GM12878 (cell line): ENCODE data around the gene WNT7A. TPM values are rescaled to one million over a fixed set of nuclear protein-coding genes. Genes with fewer than 3 reads are reported as not detected.

Experiments used
- ATAC-seq: fragments of 200-7000 bp; cut with Tn5 transposase; 3 replicates; pipeline ENCODE4 v1.9.1; 2020; ENCODE audit warnings: mild to moderate bottlenecking, moderate library complexity
- BruUV-seq: library from RNA; stranded (reverse); fragments of 400-500 nt; replicated peaks from 2 replicates; lab custom pipeline; 2021; lab: Mats Ljungman, UMichigan
- CTCF ChIA-PET: fragments of 300-600 bp; sonication (Branson Sonifier 250); formaldehyde crosslinking; extraction: SDS; loops from one replicate; lab custom pipeline; 2021; ENCODE audit warnings: inconsistent platforms; lab: Yijun Ruan, JAX
- POLR2A ChIA-PET: fragments of 350-600 bp; formaldehyde crosslinking; extraction: SDS; loops from one replicate; lab custom pipeline; 2021; ENCODE audit warnings: inconsistent platforms; lab: Charles Lee
- RAD21 ChIA-PET: fragments of 300-600 bp; sonication (Branson Sonifier 250); formaldehyde crosslinking; loops from one replicate; lab custom pipeline; 2023; ENCODE audit warnings: antibody characterized with exemption; ENCODE audit not compliant: unreplicated experiment; lab: Charles Lee
- SMC1A ChIA-PET: fragments of 300-600 bp; sonication (Branson Sonifier 250); formaldehyde crosslinking; loops from one replicate; lab custom pipeline; 2023; ENCODE audit not compliant: unreplicated experiment, uncharacterized antibody; lab: Charles Lee
- DNase-seq: peaks from one replicate; pipeline ENCODE4 v3.0.0-alpha.2; 2011; ENCODE audit warnings: low read depth, low spot score
- FAIRE-seq: peaks from 3 replicates; lab custom pipeline; 2011; peaks lifted over from hg19 to GRCh38; lab: Jason Lieb, UNC
- H2AFZ ChIP-seq: 2 replicates; pipeline ENCODE4 v1.6.0; 2011; ENCODE audit warnings: low read depth, low read length, control low read depth; ENCODE audit not compliant: control insufficient read depth
- H3K27ac ChIP-seq: 2 replicates; pipeline ENCODE4 v1.5.1; 2011; ENCODE audit warnings: control low read depth; ENCODE audit not compliant: control insufficient read depth, insufficient read depth
- H3K27me3 ChIP-seq, 2 experiments: replicated peaks in 1 of 2; 2 replicates each; pipeline versions ENCODE4 v1.6.0 to v1.6.1; 2011; ENCODE audit warnings: low read length in 1 of 2; ENCODE audit not compliant: control insufficient read depth in 2 of 2, insufficient read depth in 2 of 2
- H3K36me3 ChIP-seq, 2 experiments: 2 replicates each; pipeline ENCODE4 v1.5.1; 2011; ENCODE audit warnings: low read length in 1 of 2; ENCODE audit not compliant: control insufficient read depth in 2 of 2, insufficient read depth in 2 of 2
- H3K4me1 ChIP-seq: 2 replicates; pipeline ENCODE4 v1.6.1; 2011; ENCODE audit warnings: mild to moderate bottlenecking, low read length, moderate library complexity, mixed read lengths; ENCODE audit not compliant: control insufficient read depth, insufficient read depth
- H3K4me2 ChIP-seq: 2 replicates; pipeline ENCODE4 v1.6.0; 2011; ENCODE audit warnings: control low read depth; ENCODE audit not compliant: control insufficient read depth, insufficient read depth
- H3K4me3 ChIP-seq: fragments of 200-600 bp; sonication (generic); 2 replicates; pipeline ENCODE4 v1.5.1; 2016
- H3K79me2 ChIP-seq: 2 replicates; pipeline ENCODE4 v1.6.0; 2011; ENCODE audit warnings: low read length; ENCODE audit not compliant: control insufficient read depth, insufficient read depth
- H3K9ac ChIP-seq: 2 replicates; pipeline ENCODE4 v1.8.0; 2011; ENCODE audit warnings: low read length, control low read depth, mixed read lengths; ENCODE audit not compliant: control insufficient read depth, insufficient read depth
- H3K9me3 ChIP-seq: replicated peaks from 3 replicates; pipeline ENCODE4 v1.5.1; 2011; ENCODE audit warnings: mild to moderate bottlenecking, low read length; ENCODE audit not compliant: control insufficient read depth, insufficient read depth
- H4K20me1 ChIP-seq: 2 replicates; pipeline ENCODE4 v1.6.0; 2011; ENCODE audit not compliant: control insufficient read depth, insufficient read depth
- BMI1 ChIP-seq: fragments of 450-650 bp; IDR thresholded peaks from 2 replicates; pipeline ENCODE4 v1.6.1; 2016; ENCODE audit warnings: mild to moderate bottlenecking, moderate library complexity, borderline replicate concordance
- E2F4 ChIP-seq: IDR thresholded peaks from 2 replicates; pipeline ENCODE4 v1.6.1; 2012; ENCODE audit warnings: low read depth, low read length, improper control_type of control experiment
- KDM1A ChIP-seq: fragments of 200-600 bp; sonication (generic); IDR thresholded peaks from 2 replicates; pipeline ENCODE4 v1.6.1; 2016; ENCODE audit warnings: borderline replicate concordance
- LARP7 ChIP-seq: fragments of 450-650 bp; IDR thresholded peaks from 2 replicates; pipeline ENCODE4 v1.6.1; 2017; ENCODE audit warnings: mild to moderate bottlenecking
- MTA3 ChIP-seq: IDR thresholded peaks from 2 replicates; pipeline ENCODE4 v1.6.1; 2012; ENCODE audit warnings: low read length, inconsistent platforms, borderline replicate concordance
- NFIC ChIP-seq: IDR thresholded peaks from 2 replicates; pipeline ENCODE4 v1.6.1; 2012; ENCODE audit warnings: low read depth, mild to moderate bottlenecking, inconsistent platforms, low read length, moderate library complexity
- PKNOX1 ChIP-seq: fragments of 450-650 bp; IDR thresholded peaks from 2 replicates; pipeline ENCODE4 v1.6.1; 2016; ENCODE audit warnings: mild to moderate bottlenecking
- RCOR1 ChIP-seq: conservative IDR thresholded peaks from 2 replicates; pipeline ENCODE4 v1.6.1; 2012; ENCODE audit warnings: low read depth, low read length, improper control_type of control experiment
- RFX5 ChIP-seq: IDR thresholded peaks from 2 replicates; pipeline ENCODE4 v1.6.1; 2011; ENCODE audit warnings: low read depth, low read length, improper control_type of control experiment
- SMAD1 ChIP-seq: fragments of 450-650 bp; IDR thresholded peaks from 2 replicates; pipeline ENCODE4 v1.6.1; 2018; ENCODE audit warnings: mild to moderate bottlenecking, low read depth; ENCODE audit not compliant: partially characterized antibody
- SMAD5 ChIP-seq: IDR thresholded peaks from 2 replicates; pipeline ENCODE4 v1.6.1; 2016; ENCODE audit warnings: antibody characterized with exemption, low read depth
- SMARCA5 ChIP-seq: fragments of 450-650 bp; IDR thresholded peaks from 2 replicates; pipeline ENCODE4 v1.6.1; 2017; ENCODE audit warnings: mild to moderate bottlenecking
- ZNF217 ChIP-seq: fragments of 450-650 bp; IDR thresholded peaks from 2 replicates; pipeline ENCODE4 v1.6.1; 2017; ENCODE audit warnings: antibody characterized with exemption, mild to moderate bottlenecking
- ZNF24 ChIP-seq: fragments of 450-650 bp; IDR thresholded peaks from 2 replicates; pipeline ENCODE4 v1.6.1; 2017; ENCODE audit warnings: antibody characterized with exemption, mild to moderate bottlenecking
- WGBS: methylation state at CpG from one replicate; pipeline ENCODE4 v1.1.6; 2016; ENCODE audit warnings: low lambda C conversion rate; ENCODE audit not compliant: insufficient replicate concordance, insufficient coverage; ENCODE audit errors: missing lambda C conversion rate; 5-methylcytosine and 5-hydroxymethylcytosine counted together
- in situ Hi-C: fragments of 300-500 bp; cut with MboI; formaldehyde crosslinking; loops from 9 replicates; pipeline ENCODE4 v1.14.3; 2018; ENCODE audit warnings: mixed read lengths
- intact Hi-C: fragments of 100-400 bp; cut with micrococcal nuclease; formaldehyde crosslinking; loops from one replicate; pipeline ENCODE4 v1.14.2; 2022; ENCODE audit not compliant: unreplicated experiment
- polyA plus RNA-seq, 11 experiments: library from polyadenylated mRNA; depleted of rRNA in 4 of 11; unstranded in 6 of 11; stranded (reverse) in 5 of 11; fragments of >200 nt; fragmentation: Nextera tagmentation in 4 of 11; fragmentation: Illumina TruSeq in 1 of 11; extraction: Ambion mirVana in 4 of 11; extraction: Trizol in 1 of 11; gene quantifications; 1 replicate in 1 of 11; 2 replicates in 10 of 11; pipeline versions ENCODE4 v1.2.1 to v1.2.3, GENCODE V29; 2011 to 2016; ENCODE audit warnings: inconsistent platforms in 2 of 11, missing spikeins in 2 of 11, low read depth in 1 of 11
- total RNA-seq, 4 experiments: library from RNA; depleted of rRNA in 3 of 4; stranded (reverse); fragments of >200 nt in 3 of 4; fragmentation: Illumina TruSeq in 1 of 4; extraction: Trizol in 1 of 4; gene quantifications; 2 replicates each; pipeline versions ENCODE4 v1.2.1 to v1.2.3, GENCODE V29; 2013 to 2021
- TF ChIP-seq, protein P1 (sequence below): fragments of 450-650 bp; IDR thresholded peaks from 2 replicates; pipeline ENCODE4 v1.6.1; 2016; ENCODE audit warnings: mild to moderate bottlenecking

Gene WNT7A
- total and polyA plus RNA-seq, 10 of the 15 experiments (the other 5 are each of a cell fraction or from before 2014, with no cell fraction given), result 0.08 TPM; not detected in 9

GRCh38 chr3:13888576-13888975 lies 8.7 kb upstream of the WNT7A start (continued):
- TF ChIP-seq PKNOX1, result no peak
- TF ChIP-seq ZNF217, result no peak
- TF ChIP-seq, protein P1, sequence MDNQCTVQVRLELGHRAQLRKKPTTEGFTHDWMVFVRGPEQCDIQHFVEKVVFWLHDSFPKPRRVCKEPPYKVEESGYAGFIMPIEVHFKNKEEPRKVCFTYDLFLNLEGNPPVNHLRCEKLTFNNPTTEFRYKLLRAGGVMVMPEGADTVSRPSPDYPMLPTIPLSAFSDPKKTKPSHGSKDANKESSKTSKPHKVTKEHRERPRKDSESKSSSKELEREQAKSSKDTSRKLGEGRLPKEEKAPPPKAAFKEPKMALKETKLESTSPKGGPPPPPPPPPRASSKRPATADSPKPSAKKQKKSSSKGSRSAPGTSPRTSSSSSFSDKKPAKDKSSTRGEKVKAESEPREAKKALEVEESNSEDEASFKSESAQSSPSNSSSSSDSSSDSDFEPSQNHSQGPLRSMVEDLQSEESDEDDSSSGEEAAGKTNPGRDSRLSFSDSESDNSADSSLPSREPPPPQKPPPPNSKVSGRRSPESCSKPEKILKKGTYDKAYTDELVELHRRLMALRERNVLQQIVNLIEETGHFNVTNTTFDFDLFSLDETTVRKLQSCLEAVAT, result no peak
- no peak for TF ChIP-seq ZNF24
- TF ChIP-seq RCOR1, result no peak
- no peak for TF ChIP-seq BMI1

DNA sequence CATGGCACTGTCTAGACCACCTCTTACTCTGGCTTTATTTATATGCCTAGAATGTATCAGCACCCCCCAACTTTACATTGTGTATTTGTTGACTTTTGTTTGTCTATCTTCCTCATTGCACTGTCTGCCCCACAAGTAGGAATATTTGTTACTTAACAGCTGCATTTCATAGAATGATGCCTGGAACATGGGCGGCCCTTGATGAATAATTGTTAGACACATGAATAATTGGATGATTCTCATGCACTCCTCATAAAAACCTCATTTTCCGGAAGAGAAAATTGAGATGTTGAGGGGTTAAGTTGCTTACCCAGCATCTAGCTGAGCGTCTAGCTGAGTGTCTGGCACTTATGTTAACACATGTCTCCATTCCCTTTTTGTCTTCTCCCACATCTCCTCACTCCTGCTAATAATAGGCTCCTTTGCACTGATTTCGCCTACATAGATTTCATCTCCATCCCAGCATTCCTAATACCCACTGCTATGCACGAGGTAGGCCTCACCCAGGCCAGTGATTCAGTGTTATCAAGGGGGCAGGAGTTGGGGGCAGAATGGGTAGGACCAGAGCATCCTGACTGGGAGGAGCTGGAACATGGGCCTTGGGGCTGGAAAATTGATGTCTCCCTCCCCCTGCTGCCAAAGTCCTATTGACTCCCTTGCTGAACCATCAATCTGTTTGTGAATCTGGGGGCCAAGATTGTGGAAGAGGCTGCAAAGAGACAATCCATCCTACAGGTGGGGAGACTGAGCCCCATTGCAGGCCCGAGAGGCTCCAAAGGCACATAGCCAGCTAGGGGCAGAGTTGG lies 7.8 kb upstream of the WNT7A start:
- Histone ChIP-seq H3K9ac (no peak overlapping the region), H3K4me3 (no peak overlapping the region), H3K4me2 (no peak overlapping the region), H3K27ac (no peak overlapping the region), H3K4me1 (no peaks in the 10 kb centered on the region), H2AFZ (no peak overlapping the region), H3K36me3 (no peaks in the 10 kb centered on the region), H3K9me3 (no peaks in the 10 kb centered on the region; the same call in 2 of the 3 replicates), H3K27me3 (no peaks in the 10 kb centered on the region; a peak in 1 of 4 replicates), H3K79me2 (no peaks in the 10 kb centered on the region), H4K20me1 (no peaks in the 10 kb centered on the region)
- ChIA-PET CTCF (interaction anchor here (1.4 to 5.7 kb wide), 3 partner anchors 9 to 230 kb away, joined by 3 to 57 read pairs (median 13); no protein-coding TSS in a partner anchor), RAD21 (interaction anchor here (1.1 to 3.0 kb wide), 2 partner anchors 8 to 230 kb away, joined by 3 to 21 read pairs; no protein-coding TSS in a partner anchor), POLR2A (no interaction called here), SMC1A (no interaction called here)
- DNase-seq (no peak), FAIRE-seq (no peak), ATAC-seq (no peak)
- no TSS peak for BruUV-seq
- 22% methylated on average over 6 of the region's 6 CpGs for WGBS
- intact Hi-C loops, result loop anchor here (10.0 kb wide), 1 partner anchor 393 kb away; no protein-coding TSS in a partner anchor
- in situ Hi-C loops, result loop anchor here (5.0 kb wide), 1 partner anchor 230 kb away; no protein-coding TSS in a partner anchor
- TF ChIP-seq SMAD5, result no peak
- no peak for TF ChIP-seq RFX5
- no peak for TF ChIP-seq NFIC
- no peak for TF ChIP-seq SMAD1
- TF ChIP-seq E2F4, result no peak
- TF ChIP-seq PKNOX1, result no peak
- TF ChIP-seq KDM1A, result no peak
- TF ChIP-seq SMARCA5, result no peak
- no peak for TF ChIP-seq MTA3
- TF ChIP-seq LARP7, result no peak
